ENCODE data around the gene PRR29.

GRCh38 chr17:63961355-63962212, 36.6 kb upstream of the PRR29 start:
- TF ChIP-seq CTCF (IDR thresholded peaks at IDR 0.05) (no peak), POLR2A (IDR thresholded peaks at IDR 0.05) (no peak)
